WTC11 (cell line): ENCODE results near the gene RTEL1. TPM values are rescaled to one million over a fixed set of nuclear protein-coding genes. Genes with fewer than 3 reads are reported as not detected.
"Not testable (repeated sequence)": the region's sequence is repeated elsewhere in the genome, so short reads cannot be mapped to it uniquely, and the experiment has no call there.

Experiments used
- ATAC-seq: fragments of 200-7000 bp; cut with Tn5 transposase; 2 replicates; pipeline ENCODE4 v1.10.0; 2021; ENCODE audit warnings: mild to moderate bottlenecking, moderate library complexity
- CTCF ChIA-PET: fragments of 300-600 bp; sonication (Branson Sonifier 250); formaldehyde crosslinking; loops from one replicate; lab custom pipeline; 2021; ENCODE audit warnings: antibody characterized with exemption; lab: Charles Lee
- POLR2A ChIA-PET: fragments of 350-600 bp; sonication (Branson Sonifier 250); formaldehyde crosslinking; loops from one replicate; lab custom pipeline; 2021; ENCODE audit warnings: antibody characterized with exemption; lab: Charles Lee
- DNase-seq: peaks from one replicate; pipeline ENCODE4 v3.0.0; 2021; ENCODE audit warnings: low spot score
- H3K27ac Mint-ChIP-seq: 2 replicates; pipeline ENCODE4 v1.8.0; 2021; ENCODE audit warnings: mixed read lengths
- H3K27me3 Mint-ChIP-seq: 2 replicates; pipeline ENCODE4 v1.8.0; 2021; ENCODE audit warnings: low read depth, mild to moderate bottlenecking, moderate library complexity, mixed read lengths
- H3K36me3 Mint-ChIP-seq: 2 replicates; pipeline ENCODE4 v1.8.0; 2021; ENCODE audit warnings: mixed read lengths
- H3K4me1 Mint-ChIP-seq: 2 replicates; pipeline ENCODE4 v1.8.0; 2022; ENCODE audit warnings: mixed read lengths
- H3K4me3 Mint-ChIP-seq: 2 replicates; pipeline ENCODE4 v1.8.0; 2021; ENCODE audit warnings: mild to moderate bottlenecking, moderate library complexity, mixed read lengths
- H3K9me3 Mint-ChIP-seq: 2 replicates; pipeline ENCODE4 v1.8.0; 2021; ENCODE audit warnings: mixed read lengths
- AFF4 ChIP-seq: sonication (generic); formaldehyde crosslinking; IDR thresholded peaks from 2 replicates; pipeline ENCODE4 v1.8.1; 2023; ENCODE audit warnings: mild to moderate bottlenecking, missing genetic modification reagents, borderline replicate concordance
- E2F1 ChIP-seq: sonication (generic); formaldehyde crosslinking; IDR thresholded peaks from 2 replicates; pipeline ENCODE4 v1.8.0; 2022; ENCODE audit warnings: mild to moderate bottlenecking, missing genetic modification reagents
- ESRRA ChIP-seq: sonication (generic); formaldehyde crosslinking; IDR thresholded peaks from 2 replicates; pipeline ENCODE4 v1.8.1; 2022; ENCODE audit warnings: mild to moderate bottlenecking, missing genetic modification reagents, borderline replicate concordance
- HMGA2 ChIP-seq: fragments of 250-450 bp; sonication (Bioruptor Pico); IDR thresholded peaks from 2 replicates; pipeline ENCODE4 v1.4.0; 2021; ENCODE audit warnings: mild to moderate bottlenecking, moderate library complexity
- MXD4 ChIP-seq: fragments of 250-450 bp; sonication (Bioruptor Pico); IDR thresholded peaks from 2 replicates; pipeline ENCODE4 v1.8.0; 2021; ENCODE audit warnings: mild to moderate bottlenecking, moderate library complexity, borderline replicate concordance
- NFYB ChIP-seq: sonication (generic); formaldehyde crosslinking; conservative IDR thresholded peaks from 2 replicates; pipeline ENCODE4 v1.8.0; 2022; ENCODE audit warnings: low read depth, missing genetic modification reagents
- NR1H2 ChIP-seq: sonication (generic); formaldehyde crosslinking; IDR thresholded peaks from 2 replicates; pipeline ENCODE4 v1.9.0; 2021; ENCODE audit warnings: mild to moderate bottlenecking, moderate library complexity, missing genetic modification reagents
- PRDM15 ChIP-seq: sonication (generic); formaldehyde crosslinking; IDR thresholded peaks from 2 replicates; pipeline ENCODE4 v1.8.0; 2022; ENCODE audit warnings: missing genetic modification reagents
- PRRX2 ChIP-seq: fragments of 250-450 bp; sonication (Bioruptor Pico); IDR thresholded peaks from 2 replicates; pipeline ENCODE4 v1.8.0; 2021; ENCODE audit warnings: mild to moderate bottlenecking
- SMAD3 ChIP-seq: sonication (generic); formaldehyde crosslinking; IDR thresholded peaks from 2 replicates; pipeline ENCODE4 v1.8.0; 2022; ENCODE audit warnings: missing genetic modification reagents, mild to moderate bottlenecking, borderline replicate concordance
- SMAD4 ChIP-seq: sonication (generic); formaldehyde crosslinking; IDR thresholded peaks from 2 replicates; pipeline ENCODE4 v1.8.0; 2022; ENCODE audit warnings: mild to moderate bottlenecking, missing genetic modification reagents
- SP1 ChIP-seq: sonication (generic); formaldehyde crosslinking; conservative IDR thresholded peaks from 2 replicates; pipeline ENCODE4 v1.8.1; 2022; ENCODE audit warnings: missing genetic modification reagents
- ZNF317 ChIP-seq: sonication (generic); formaldehyde crosslinking; IDR thresholded peaks from 2 replicates; pipeline ENCODE4 v1.8.1; 2023; ENCODE audit warnings: low read depth, mild to moderate bottlenecking, moderate library complexity, missing genetic modification reagents, borderline replicate concordance
- total RNA-seq: library from RNA; stranded (reverse); gene quantifications from 3 replicates; pipeline ENCODE4 v1.2.3, GENCODE V29; 2021
- TF ChIP-seq, protein P1 (sequence below): fragments of 200-600 bp; IDR thresholded peaks from 2 replicates; pipeline ENCODE4 v1.8.0; 2022; ENCODE audit warnings: antibody characterized with exemption
- TF ChIP-seq, protein P2 (sequence below): sonication (generic); formaldehyde crosslinking; IDR thresholded peaks from 2 replicates; pipeline ENCODE4 v1.8.1; 2022; ENCODE audit warnings: mild to moderate bottlenecking, moderate library complexity, missing genetic modification reagents
- TF ChIP-seq, protein P3 (sequence below): sonication (generic); formaldehyde crosslinking; IDR thresholded peaks from 2 replicates; pipeline ENCODE4 v1.8.0; 2023; ENCODE audit warnings: mild to moderate bottlenecking, missing genetic modification reagents

RTEL1 gene
- total RNA-seq, 1 experiment from 2014 or later, result 44.9 TPM

DNA sequence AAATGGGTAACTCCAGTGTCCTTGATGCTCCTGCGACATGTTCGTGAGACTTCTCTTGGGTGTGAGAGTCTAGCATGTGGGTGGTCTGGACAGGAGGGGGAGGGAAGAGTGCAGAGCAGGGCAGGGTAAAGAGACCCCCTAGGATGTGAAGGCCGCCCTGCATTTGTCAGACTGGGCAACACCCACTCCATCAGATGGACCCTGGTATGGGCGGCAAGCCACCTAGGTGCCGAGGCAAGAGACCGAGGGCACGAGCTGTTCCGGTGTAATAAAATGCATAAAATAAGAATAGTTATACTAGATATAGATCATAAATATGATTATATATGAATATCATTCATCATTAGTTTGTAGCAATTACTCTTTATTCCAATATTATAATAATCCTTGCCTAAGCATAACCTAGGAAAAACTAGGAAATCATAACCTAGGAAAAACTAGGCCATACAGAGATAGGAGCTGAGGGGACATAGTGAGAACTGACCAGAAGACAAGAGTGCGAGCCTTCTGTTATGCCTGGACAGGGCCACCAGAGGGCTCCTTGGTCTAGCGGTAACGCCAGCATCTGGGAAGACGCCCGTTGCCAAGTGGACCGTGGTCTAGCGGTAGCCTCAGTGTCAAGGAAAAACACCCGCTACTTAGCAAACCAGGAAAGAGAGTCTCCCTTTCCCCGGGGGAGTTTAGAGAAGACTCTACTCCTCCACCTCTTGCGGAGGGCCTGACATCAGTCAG, 44.1 kb upstream of the RTEL1 start:
- not testable (repeated sequence) for H3K4me3 Mint-ChIP-seq, H3K27ac Mint-ChIP-seq, H3K27me3 Mint-ChIP-seq, ATAC-seq, H3K4me1 Mint-ChIP-seq
- Mint-ChIP-seq H3K36me3 (peaks cover 41% of the 10 kb centered on the region), H3K9me3 (peaks cover 14% of the 10 kb centered on the region)
- POLR2A ChIA-PET, result interaction anchor here (0.8 kb wide), 1 partner anchor 28 kb away, joined by 3 read pairs; no protein-coding TSS in a partner anchor
- CTCF ChIA-PET, result interaction anchor here (1.5 kb wide), 1 partner anchor 28 kb away, joined by 8 read pairs; no protein-coding TSS in a partner anchor
- DNase-seq, result peak; percentile 48
- TF ChIP-seq, protein P1, sequence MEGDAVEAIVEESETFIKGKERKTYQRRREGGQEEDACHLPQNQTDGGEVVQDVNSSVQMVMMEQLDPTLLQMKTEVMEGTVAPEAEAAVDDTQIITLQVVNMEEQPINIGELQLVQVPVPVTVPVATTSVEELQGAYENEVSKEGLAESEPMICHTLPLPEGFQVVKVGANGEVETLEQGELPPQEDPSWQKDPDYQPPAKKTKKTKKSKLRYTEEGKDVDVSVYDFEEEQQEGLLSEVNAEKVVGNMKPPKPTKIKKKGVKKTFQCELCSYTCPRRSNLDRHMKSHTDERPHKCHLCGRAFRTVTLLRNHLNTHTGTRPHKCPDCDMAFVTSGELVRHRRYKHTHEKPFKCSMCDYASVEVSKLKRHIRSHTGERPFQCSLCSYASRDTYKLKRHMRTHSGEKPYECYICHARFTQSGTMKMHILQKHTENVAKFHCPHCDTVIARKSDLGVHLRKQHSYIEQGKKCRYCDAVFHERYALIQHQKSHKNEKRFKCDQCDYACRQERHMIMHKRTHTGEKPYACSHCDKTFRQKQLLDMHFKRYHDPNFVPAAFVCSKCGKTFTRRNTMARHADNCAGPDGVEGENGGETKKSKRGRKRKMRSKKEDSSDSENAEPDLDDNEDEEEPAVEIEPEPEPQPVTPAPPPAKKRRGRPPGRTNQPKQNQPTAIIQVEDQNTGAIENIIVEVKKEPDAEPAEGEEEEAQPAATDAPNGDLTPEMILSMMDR, result peak; percentile 58; the same call in 1 of the 2 replicates
- TF ChIP-seq SP1, result 0 out of 2 replicates have a peak, but pooled peaks have one; percentile 19

GRCh38 chr20:63617092-63617875, 40.8 kb upstream of the RTEL1 start:
- ATAC-seq, result no peak

More at GRCh38 chr20:63617092-63617875, 40.8 kb upstream of the RTEL1 start:
- DNase-seq, result no peak
- Mint-ChIP-seq H3K4me3 (no peak overlapping the region), H3K9me3 (peaks cover 14% of the 10 kb centered on the region), H3K27me3 (no peaks in the 10 kb centered on the region; the same call in 1 of the 2 replicates), H3K4me1 (peaks cover 2% of the 10 kb centered on the region), H3K27ac (no peak overlapping the region), H3K36me3 (peaks cover 43% of the 10 kb centered on the region)
- ChIA-PET CTCF (interaction anchor here (0.6 to 1.2 kb wide), 2 partner anchors 24 to 357 kb away, joined by 3 to 5 read pairs; no protein-coding TSS in a partner anchor), POLR2A (interaction anchor here (0.8 to 1.0 kb wide), 2 partner anchors 17 to 24 kb away, joined by 3 to 4 read pairs; no protein-coding TSS in a partner anchor)
- TF ChIP-seq PRDM15 (CRISPR knock-in tag) (no peak), SMAD3 (CRISPR knock-in tag) (no peak), NR1H2 (no peak), AFF4 (CRISPR knock-in tag) (no peak), SMAD4 (CRISPR knock-in tag) (no peak), ESRRA (CRISPR knock-in tag) (no peak), ZNF317 (CRISPR knock-in tag) (no peak), NFYB (CRISPR knock-in tag) (no peak), PRRX2 (no peak), HMGA2 (CRISPR knock-in tag) (no peak), E2F1 (CRISPR knock-in tag) (no peak), MXD4 (CRISPR knock-in tag) (no peak)
- TF ChIP-seq, protein P2, sequence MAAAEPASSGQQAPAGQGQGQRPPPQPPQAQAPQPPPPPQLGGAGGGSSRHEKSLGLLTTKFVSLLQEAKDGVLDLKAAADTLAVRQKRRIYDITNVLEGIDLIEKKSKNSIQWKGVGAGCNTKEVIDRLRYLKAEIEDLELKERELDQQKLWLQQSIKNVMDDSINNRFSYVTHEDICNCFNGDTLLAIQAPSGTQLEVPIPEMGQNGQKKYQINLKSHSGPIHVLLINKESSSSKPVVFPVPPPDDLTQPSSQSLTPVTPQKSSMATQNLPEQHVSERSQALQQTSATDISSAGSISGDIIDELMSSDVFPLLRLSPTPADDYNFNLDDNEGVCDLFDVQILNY (CRISPR knock-in tag), result no peak
- TF ChIP-seq, protein P3, sequence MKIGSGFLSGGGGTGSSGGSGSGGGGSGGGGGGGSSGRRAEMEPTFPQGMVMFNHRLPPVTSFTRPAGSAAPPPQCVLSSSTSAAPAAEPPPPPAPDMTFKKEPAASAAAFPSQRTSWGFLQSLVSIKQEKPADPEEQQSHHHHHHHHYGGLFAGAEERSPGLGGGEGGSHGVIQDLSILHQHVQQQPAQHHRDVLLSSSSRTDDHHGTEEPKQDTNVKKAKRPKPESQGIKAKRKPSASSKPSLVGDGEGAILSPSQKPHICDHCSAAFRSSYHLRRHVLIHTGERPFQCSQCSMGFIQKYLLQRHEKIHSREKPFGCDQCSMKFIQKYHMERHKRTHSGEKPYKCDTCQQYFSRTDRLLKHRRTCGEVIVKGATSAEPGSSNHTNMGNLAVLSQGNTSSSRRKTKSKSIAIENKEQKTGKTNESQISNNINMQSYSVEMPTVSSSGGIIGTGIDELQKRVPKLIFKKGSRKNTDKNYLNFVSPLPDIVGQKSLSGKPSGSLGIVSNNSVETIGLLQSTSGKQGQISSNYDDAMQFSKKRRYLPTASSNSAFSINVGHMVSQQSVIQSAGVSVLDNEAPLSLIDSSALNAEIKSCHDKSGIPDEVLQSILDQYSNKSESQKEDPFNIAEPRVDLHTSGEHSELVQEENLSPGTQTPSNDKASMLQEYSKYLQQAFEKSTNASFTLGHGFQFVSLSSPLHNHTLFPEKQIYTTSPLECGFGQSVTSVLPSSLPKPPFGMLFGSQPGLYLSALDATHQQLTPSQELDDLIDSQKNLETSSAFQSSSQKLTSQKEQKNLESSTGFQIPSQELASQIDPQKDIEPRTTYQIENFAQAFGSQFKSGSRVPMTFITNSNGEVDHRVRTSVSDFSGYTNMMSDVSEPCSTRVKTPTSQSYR, result no peak
